HG03025 (cell line): ENCODE data around the gene KIAA0930.
"Not testable (repeated sequence)": the region's sequence is repeated elsewhere in the genome, so short reads cannot be mapped to it uniquely, and the experiment has no call there.

ENCODE experiments used
- ATAC-seq: cut with Tn5 transposase; IDR thresholded peaks from one replicate; pipeline ENCODE4 v1.9.1; 2021; ENCODE audit warnings: mild to moderate bottlenecking, moderate library complexity; ENCODE audit not compliant: unreplicated experiment, low FRiP score

Gene KIAA0930

DNA sequence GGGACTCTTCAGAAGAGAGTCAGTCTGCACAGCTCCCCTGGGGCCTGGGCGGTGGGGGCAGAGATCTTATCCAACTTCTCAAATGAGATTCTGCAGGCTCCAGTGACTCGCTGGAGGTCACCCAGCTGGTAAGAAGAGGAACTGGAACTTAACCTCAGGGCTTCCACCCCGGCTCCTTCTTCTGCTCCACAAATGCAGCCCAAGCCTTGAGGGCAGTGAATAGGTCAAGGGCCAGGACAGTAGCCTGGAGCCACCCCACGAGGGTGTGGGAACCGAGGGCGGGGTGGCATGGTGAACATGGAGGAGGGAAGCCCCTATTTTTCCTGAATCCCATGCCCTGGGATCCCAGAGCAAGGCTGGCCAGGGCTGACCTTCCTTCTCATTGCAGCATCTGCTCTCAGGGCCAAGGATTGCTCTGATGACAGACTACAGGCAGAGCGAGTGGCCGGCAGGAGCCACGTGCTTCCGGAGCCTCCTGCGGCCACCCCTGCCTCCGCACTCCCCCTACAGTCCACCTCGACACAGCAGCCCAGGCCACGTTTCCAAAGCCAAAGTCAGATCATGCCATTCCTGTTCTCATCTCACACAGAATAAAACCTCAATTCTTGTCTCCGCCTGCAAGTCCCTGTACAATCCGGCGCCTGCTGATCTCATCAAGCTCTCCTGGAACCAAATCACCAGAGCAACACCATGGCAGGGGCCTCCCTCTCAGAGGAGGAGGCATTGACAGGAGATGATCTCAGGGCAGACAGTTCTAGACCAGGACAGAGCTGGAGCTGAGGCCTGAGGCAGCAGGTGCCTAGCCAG lies 23.0 kb upstream of the KIAA0930 start:
- ATAC-seq = peak; percentile 70

DNA sequence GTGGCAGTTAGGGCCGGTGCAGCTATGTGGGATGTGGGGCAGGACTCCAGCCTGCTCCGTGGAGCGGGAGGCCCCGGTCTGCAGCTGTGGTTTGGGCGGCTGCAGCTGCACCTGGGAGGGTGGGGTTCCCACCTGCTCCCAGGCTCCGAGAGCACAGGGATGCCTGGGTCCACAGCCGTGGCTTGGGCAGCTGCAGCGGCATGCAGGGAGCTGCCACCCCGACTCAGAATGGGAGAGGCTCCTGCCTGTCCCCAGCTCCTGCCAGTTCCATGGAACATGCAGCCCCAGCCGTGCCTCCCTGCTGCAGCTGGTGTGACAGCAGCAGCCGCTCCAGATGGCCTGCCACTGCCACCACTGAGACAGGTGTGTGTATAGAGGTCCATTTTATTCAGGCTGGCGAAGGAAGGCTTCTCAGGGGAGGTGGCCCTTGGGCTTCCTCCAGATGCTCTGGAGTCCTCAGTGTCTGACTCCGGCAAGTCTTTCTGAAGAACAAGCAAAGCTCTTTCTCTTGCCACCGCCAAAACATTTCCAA lies 22.3 kb upstream of the KIAA0930 start:
- ATAC-seq = peak; percentile 29

DNA sequence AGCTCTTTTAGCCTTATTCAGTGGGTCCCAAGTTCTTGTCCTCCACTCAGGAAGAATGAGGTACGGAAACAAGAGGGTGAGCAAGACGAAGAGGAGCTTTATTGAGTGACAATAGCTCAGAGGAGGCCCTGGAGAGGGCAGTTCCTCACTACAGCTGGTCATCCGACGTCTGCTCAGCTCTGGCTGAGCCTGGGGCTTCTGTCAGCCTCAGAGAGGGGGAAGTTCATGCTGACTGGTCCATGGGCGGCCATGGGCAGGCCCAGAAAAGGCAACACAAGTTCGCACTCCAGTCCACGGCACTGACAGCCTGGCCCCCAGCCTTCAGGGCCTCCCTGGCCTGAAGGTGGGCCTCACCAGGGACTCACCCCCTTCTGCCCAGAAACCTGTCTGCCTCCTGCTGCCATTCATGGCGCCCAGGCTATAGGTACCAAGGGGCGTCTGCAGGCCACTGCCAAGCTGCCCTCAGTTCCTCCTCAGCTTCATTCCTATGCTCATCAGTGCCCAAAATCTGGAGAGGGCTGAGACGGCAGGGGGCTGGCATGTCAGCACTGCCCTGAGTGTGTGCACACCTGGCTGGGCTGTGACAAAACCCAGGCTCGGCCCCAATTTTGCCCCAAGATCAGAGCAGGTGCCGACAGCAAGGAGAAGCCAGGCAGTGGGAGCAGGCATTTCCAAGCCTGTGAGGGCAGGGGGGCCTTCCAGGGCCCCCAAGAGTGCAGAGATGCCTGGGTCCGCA lies 21.7 kb upstream of the KIAA0930 start:
- peak; percentile 16 for ATAC-seq

DNA sequence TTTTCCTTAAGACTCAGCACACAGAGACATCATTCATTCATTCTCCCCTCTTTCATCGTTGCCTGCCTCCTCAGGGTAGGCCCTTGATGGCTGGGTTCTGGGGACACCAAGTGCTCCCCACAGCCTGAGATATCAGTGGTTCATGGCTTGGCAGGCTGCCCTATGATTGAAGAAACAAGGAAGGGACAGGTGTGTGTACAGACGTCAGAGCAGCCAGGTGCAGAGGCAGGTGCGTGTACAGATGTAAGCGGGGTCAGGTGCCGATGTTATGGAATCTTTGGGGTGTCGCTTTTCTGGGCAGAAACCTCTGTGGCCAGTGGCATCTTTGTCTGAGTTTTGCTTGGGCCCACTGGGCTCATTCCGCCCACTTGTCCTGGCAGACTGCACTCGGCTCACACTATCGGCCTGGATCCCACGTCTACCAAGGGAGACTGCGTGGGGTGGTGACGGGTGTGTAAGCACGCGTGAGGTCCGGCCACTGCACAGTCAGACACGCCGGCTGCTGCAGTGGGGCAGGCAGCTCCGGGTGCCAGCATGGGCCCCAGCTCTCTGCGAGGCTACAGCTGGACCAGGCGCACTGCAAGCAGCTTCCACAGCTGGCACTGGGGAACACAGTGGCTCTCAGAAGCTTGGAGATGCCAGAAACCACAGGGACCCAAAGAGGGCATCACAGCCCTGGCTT lies 20.9 kb upstream of the KIAA0930 start:
- no peak for ATAC-seq

DNA sequence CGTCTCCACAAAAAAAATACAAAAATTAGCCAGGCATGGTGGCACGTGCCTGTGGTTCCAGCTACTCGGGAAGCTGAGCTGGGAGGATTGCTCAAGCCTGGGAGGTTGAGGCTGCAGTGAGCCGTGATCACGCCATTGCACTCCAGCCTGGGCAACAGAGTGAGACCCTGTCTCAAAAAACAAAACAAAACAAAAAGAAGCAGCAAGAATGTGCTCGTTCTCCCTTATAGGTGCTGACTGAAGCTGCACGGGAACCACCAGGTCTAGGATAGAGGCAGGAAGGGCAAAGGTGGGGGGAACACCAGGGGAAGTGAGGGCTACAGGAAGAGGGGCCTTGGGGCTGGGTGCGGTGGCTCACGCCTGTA lies 19.7 kb upstream of the KIAA0930 start:
- not testable (repeated sequence) for ATAC-seq

DNA sequence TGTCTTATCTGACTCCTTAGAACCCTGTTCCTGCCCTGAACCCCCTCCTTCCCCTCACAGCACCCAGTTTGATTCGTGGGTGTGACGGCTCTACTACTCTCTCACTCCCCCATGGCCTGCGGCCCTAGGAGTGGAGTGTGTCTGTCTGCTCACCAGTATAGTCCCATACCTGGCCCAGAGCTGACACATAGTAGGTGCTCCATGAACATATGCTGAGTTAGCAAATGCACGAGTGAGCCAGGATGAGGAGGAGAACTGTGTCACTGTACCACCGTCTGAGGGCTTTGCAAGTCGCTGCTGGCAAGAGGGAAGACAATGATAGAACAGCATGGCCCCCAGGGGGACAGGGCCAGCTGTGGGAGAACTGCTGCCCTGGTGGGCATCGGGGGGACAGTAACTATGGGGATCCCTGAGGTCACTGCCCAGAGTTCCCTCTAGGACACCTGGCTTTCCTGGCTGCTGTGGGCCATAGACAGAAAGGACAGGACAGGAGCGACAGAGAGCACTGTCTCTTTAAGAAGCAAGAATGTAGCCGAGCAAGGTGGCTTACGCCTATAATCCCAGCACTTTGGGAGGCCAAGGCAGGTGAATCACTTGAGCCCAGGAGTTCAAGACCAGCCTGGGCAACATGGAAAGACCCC lies 19.2 kb upstream of the KIAA0930 start:
- ATAC-seq = no peak

DNA sequence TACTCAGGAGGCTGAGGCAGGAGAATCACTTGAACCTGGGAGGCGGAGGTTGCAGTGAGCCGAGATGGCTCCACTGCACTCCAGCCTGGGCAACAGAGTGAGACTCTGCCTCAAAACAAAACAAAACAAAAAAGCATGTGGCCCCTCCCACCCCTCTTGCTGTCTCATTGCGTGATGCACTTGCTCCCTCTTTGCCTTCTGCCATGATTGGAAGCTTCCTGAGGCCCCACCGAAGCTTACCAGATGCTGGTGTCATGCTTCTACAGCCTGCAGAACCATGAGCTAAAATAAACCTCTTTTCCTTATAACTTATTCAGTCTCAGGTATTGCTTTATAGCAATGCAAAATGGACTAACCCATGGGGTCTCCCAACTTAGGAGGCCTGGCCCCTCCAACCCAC lies 17.2 kb upstream of the KIAA0930 start:
- not testable (repeated sequence) for ATAC-seq

DNA sequence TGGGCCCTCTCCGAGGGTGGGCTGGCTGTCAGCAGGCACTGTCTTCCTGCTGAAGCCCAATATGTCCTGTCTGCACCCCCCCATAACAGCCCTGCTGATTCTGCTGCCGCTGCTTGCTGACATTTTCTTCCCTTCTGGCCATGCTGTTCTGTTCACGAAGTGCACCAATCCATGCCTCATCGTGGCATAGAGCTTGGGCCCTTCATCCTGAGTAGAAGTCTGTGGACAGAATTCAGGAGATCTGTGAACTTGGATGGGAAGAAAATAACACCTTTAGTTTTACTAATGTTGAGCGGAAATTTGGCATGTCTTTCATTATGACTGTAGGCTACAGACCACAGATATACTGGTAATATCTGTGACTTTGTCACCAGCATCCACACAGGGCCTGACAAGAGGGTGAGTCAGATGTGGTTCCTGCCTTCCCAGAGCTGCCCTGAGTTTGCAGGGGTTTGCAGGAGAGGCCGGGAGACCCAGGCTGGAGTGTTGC lies 14.1 kb upstream of the KIAA0930 start:
- ATAC-seq = no peak

DNA sequence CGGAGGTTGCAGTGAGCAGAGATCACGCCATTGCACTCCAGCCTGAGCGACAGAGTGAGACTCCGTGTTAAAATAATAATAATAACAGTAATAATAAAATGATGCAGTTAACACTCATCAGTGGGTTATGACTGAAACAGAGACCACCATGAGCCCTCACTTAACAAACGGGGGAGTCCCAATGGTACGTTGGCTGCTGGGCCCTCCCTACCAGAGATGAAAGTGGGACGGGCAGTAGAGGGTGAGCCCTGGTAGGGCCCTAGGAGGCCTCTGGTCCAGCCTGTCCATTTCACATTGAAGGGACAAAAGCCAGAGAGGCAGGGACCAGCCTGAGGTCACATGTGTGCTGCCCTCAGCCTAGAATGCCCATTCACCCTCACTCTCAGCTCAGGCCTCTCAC lies 13.7 kb upstream of the KIAA0930 start:
- no peak for ATAC-seq

DNA sequence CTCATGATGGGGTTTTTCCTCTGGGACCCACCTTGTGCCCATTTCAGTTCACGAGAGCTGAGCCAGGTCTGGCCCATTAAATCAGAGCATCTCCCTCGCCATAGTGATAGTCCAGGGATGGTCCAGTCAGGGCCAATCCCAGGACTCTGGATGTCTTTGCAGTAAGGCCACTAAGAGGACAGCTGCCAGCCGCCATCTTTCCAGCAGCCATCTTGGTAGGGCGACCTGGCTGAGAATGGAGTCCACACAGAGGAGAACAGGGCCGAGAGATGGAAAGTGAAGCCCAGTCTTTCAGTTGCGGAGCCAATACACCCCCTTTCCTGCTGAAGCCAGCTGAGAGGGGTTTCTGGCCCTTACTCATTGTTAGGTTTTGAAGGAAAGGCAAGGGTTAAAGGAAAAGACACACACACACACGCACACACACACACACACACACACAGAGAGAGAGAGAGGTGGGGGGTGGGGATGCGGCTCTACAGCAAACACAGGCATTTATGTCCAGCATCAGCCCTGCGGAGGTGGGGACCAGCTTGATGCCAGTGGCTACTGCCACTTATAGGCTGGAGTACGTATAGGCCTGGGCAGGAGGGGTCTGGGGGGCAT lies 12.4 kb upstream of the KIAA0930 start:
- no peak for ATAC-seq

DNA sequence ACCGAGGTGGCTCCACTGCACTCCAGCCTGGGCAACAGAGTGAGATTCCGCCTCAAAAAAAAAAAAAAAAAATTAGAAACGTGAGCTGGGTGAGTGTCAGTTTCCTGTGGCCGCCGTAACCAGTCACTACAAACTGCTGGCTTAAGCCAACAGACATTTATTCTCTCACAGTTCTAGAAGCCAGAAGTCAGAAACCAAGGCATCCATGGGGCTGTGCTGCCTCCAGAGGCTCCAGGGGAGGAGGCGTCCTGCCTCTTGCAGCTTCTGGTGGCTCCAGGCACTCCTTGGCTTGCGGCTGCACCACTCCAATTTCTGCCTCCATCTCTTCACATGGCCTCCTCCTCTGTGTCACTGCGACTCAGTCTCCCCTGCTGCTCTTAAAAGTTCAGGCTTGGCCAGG lies 11.1 kb upstream of the KIAA0930 start:
- no peak for ATAC-seq

DNA sequence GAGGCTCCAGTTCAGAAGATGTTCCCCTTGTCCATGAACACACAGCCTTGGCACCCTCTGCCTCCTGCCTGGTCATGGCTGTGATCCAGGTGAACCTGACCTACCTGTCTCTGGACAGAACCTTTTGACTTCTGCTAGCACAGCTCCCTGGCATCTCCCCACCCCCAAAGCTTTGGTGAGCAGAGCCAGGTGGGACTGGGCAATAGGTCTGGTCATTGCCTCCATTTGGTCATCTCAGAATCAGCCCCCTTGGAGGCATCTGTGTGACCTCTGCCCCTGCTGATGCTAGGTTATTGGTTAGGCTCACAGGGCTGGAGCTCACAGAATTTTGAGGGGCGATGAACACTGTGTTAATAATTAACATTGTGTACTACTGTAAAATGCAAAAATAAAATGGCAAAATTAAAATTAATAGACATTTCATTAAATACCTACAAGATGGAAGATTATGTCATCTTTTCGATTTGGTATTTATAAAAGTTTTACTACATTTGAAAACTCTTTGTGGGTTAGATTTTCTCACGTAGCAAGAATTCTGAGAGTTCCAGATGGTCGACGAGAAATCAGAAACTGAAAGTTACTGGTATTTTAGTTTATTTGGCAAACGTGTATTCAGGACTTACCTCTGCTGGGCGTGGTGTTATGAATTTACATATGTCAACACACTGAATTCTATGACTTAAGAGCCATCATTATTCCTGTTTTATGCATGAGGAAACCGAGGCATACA lies 8.3 kb upstream of the KIAA0930 start:
- no peak for ATAC-seq

DNA sequence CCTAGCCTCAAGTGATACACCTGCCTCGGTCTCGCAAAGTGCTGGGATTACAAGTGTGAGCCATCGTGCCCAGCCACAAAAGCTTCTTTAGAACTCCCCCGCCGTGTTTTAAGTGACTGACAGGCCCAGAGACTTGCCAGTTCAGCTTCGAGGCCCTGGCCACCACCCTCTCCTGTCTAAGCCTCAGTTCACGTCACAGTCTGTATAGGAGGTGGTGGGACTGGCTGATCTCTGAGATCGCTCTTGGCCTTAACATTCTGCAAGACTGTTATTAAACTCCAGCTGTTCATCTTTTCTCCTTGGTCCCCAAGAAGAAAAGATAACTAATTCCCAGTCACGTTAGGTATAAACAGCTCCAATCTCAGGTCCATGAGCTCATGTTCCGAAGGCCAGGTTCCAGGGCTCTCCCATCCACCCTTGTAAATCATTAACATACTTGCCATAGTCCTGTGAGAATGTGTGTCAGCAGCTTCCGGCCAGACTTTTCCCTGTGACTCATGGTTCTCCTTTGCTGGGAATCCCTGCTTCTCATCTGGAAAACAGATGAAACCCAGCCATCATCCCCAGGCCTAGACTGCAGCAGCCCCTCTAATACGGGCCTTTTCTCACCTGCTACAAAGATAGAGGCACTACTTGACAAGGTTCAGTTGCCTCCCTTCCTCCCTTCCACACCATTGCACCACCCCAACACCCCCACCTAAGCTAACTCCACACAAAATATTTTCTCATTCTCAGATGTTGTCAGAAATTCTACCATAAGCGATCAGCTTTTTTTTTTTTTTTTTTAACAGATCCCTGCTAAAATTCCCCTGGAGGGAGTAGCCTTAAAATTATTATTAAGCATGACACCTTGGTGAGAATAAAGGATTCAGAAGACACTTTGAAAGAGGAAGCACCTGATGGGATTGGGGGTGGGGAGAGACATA lies 5.6 kb upstream of the KIAA0930 start:
- ATAC-seq = no peak

DNA sequence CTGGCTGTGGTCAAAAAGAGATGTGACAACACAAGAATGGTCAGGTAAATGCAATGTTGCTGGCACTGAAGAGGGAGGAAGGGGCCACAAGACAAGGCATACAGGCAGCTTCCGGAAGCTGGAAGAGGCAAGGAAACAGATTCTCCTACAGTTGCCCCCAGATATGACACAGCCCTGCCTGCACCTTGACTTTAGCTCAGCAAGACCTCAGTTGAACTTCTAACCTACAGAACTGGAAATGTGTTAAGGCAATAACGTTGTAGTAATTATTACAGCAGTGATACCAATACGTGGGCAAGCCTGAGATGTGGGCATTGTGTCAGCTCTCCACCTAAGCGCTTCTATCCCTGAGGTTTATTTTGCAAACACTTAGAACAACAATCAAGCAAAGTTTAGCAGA lies 4.2 kb upstream of the KIAA0930 start:
- no peak for ATAC-seq

DNA sequence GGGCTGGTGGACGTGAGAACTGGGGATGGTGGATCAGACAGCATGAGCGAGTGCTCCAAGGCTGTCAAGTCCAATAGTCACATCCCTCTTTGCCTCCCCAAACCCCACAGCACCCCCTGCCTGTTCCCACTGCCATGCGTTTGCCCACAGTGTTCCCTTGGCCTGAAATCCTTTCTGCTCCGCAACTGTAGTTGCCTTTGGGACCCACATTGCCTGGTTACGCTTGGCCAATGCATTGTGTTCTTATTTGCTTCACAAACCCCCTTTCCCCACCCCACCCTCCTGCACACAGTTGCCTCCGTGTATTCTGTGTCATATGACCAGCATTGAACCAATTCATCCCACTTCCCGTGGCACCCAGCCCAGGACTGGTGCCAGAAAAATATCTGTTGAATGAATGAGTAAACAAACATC lies 2.1 kb upstream of the KIAA0930 start:
- ATAC-seq = no peak

DNA sequence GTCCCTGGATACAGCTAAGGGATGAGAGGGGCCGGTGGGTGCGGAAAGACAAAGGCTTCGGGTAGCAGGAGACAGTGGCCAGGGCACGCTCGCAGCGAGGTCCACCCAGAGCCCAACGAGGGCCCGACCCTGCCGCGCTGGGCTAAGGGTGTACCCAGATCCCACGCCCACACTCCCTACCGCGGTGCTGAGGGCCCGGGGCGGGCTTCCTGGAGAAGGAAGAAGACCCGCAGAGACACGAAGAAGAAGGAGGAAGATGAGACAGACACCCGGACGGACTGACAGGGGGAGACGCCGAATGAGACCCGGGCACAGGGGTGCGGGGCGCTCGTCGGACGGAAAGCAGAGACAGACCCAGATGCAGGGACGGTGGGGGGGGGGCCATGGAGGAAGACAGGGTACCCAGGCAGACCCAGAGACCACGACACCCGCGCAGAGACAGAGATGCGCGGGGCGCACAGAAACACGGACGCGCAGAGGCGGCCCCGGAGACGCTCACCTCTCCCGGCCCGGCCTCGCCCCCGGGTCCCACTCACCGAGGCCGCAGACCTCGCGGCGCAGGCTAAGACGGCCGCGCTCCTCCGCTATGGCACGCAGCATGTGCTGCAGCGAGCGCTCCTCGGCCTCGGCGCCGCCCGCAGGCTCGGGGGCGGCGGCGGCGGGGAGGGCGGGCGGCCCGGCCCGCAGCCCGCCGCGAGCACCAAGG lies 437 bp downstream of the KIAA0930 start:
- no peak for ATAC-seq

DNA sequence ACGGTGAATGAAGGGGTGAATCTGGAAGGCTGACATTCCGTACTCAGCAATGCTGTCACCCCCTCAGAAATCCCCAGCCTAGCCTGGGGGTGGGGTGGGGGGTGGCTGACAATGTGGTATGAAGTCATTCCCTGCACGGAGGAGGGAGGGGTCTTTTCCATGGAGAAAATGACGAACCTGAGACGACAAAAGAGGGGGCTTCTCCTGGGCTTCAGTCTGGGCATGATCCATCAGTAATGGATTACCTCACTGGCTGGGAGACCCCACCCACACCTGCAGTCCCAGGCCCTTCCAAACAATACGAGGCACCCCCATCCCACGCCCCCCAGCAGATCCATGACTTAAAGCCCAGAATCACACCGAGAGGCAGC lies 1.0 kb downstream of the KIAA0930 start:
- no peak for ATAC-seq
